NK-92 (cell line): ENCODE data around the gene PACC1.
"Not testable (repeated sequence)": the region's sequence is repeated elsewhere in the genome, so short reads cannot be mapped to it uniquely, and the experiment has no call there.

ENCODE experiments used
- DNase-seq: peaks from one replicate; lab custom pipeline; 2025; ENCODE audit not compliant: unreplicated experiment; lab: John Stamatoyannopoulos, UW

PACC1 gene

GRCh38 chr1:212341090-212341489, 73.6 kb downstream of the PACC1 start:
- DNase-seq: no peak

- no peak for DNase-seq
Measured at GRCh38 chr1:212329105-212329504, 85.6 kb downstream of the PACC1 start.

GRCh38 chr1:212328248-212328647, 86.4 kb downstream of the PACC1 start:
- DNase-seq: no peak

- DNase-seq: no peak
Measured at GRCh38 chr1:212326541-212326940, 88.1 kb downstream of the PACC1 start.

- DNase-seq: no peak
Measured at GRCh38 chr1:212323066-212323465, 91.6 kb downstream of the PACC1 start.

- not testable (repeated sequence) for DNase-seq
Measured at GRCh38 chr1:212321031-212321430, 93.7 kb downstream of the PACC1 start.

GRCh38 chr1:212317916-212318315, 96.8 kb downstream of the PACC1 start:
- DNase-seq: no peak

GRCh38 chr1:212315907-212316306, 98.8 kb downstream of the PACC1 start:
- no peak for DNase-seq

GRCh38 chr1:212315184-212315583, 99.5 kb downstream of the PACC1 start:
- DNase-seq: no peak
